GM12865 (cell line): ENCODE results near the gene PDE4D.

Experiments
- DNase-seq: peaks from one replicate; pipeline ENCODE4 v3.0.0; 2010; ENCODE audit warnings: low read depth
- H3K4me3 ChIP-seq: 2 replicates; pipeline ENCODE4 v1.5.1; 2011; ENCODE audit warnings: mild to moderate bottlenecking, low read depth, low read length, control low read depth
- TF ChIP-seq, protein P1 (sequence below): IDR thresholded peaks from 2 replicates; pipeline ENCODE4 v1.5.1; 2011; ENCODE audit warnings: low read length, control low read depth, low read depth, inconsistent platforms; ENCODE audit not compliant: insufficient read depth; ENCODE audit errors: missing control alignments

PDE4D gene

DNA sequence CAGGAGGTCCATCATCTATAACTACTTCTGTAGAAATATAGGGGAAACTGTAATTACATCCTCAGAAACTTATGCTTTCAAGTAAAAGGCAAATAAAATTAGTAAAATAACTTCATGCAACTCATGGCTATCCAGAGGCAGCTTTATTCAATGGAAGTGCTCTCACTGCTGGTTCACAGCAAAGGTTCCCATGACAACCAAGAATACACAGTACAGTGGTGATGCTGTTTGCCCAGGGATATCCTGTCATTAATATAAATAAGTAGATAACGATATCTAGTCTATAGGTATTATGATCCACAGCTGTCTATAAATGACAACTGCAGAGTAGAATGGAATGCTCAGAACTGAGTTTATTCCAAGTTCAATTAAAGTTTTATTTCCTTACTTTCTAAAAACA, 390.3 kb downstream of the PDE4D start:
- no peak for DNase-seq
- no peak overlapping the region for H3K4me3 ChIP-seq
- TF ChIP-seq, protein P1, sequence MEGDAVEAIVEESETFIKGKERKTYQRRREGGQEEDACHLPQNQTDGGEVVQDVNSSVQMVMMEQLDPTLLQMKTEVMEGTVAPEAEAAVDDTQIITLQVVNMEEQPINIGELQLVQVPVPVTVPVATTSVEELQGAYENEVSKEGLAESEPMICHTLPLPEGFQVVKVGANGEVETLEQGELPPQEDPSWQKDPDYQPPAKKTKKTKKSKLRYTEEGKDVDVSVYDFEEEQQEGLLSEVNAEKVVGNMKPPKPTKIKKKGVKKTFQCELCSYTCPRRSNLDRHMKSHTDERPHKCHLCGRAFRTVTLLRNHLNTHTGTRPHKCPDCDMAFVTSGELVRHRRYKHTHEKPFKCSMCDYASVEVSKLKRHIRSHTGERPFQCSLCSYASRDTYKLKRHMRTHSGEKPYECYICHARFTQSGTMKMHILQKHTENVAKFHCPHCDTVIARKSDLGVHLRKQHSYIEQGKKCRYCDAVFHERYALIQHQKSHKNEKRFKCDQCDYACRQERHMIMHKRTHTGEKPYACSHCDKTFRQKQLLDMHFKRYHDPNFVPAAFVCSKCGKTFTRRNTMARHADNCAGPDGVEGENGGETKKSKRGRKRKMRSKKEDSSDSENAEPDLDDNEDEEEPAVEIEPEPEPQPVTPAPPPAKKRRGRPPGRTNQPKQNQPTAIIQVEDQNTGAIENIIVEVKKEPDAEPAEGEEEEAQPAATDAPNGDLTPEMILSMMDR: no peak

DNA sequence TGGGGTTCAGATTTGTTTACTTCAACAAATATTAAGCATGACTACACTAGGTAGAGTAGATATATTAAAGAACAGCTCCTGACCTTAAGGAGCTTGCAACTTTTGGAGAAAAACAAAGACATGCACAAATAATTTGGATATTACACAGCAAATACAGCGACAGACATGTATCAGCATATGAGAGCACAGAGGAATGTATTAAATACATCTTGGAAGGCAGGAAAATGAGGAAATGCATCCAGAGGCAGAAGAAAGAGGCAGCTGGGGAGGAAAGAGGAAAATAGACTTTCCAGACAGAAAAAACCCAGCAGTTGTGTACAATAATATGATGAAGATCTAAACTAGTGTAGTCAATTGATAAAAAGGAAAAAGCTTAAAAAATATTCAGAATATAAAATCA, 392.2 kb downstream of the PDE4D start:
- DNase-seq: no peak
- no peak overlapping the region for H3K4me3 ChIP-seq
- TF ChIP-seq, protein P1: no peak

GRCh38 chr5:59500014-59500413, 393.5 kb downstream of the PDE4D start:
- DNase-seq: no peak
- no peak overlapping the region for H3K4me3 ChIP-seq
- TF ChIP-seq, protein P1: no peak

DNA sequence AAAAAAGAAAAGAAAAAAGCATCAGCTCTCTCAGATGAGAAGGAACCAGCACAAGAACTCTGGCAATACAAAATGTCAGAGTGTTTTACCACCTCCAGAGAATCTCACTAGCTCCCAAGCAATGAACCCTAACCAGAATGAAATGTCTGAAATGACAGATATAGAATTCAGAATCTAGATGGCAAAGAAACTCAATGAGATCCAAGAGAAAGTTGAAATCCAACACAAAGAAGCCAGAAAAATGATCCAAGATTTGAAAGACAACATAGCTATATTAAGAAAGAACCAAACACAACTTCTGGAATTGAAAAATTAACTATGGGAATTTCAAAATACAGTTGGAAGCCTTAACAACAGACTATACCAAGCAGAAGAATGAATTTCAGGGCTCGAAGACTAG, 396.3 kb downstream of the PDE4D start:
- no peak for DNase-seq
- TF ChIP-seq, protein P1: no peak
- H3K4me3 ChIP-seq: no peak overlapping the region

DNA sequence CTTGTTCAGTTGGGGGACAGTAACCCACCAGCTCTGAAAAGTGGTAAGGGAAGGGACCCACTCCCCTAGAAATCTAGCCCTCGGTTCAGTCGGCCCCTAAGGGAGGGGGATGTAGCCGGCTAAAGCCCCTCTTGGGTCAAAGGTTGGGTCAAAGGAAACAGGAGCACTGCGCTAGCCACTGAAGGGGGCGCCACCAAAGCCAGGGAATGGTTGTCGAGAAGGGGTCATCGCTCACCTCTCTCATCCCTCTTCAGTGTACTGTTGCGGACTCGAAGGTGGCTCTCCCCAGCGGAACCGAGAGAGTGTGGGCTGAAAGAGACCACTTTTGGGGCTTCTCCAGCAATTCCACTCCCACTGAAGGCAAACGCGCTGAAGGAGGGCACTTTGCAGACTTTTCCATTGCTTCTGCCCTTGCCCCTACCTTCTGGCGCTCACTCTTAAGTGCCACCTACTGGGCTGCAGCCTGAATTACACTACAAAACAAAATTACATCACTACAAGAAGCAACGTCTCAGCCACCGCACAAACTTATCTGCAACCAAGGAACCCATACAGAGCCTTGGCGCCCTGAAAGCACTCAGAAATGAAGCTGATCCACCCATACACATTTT, 396.9 kb downstream of the PDE4D start:
- TF ChIP-seq, protein P1: peak; percentile 62
- DNase-seq: peak; percentile 52

DNA sequence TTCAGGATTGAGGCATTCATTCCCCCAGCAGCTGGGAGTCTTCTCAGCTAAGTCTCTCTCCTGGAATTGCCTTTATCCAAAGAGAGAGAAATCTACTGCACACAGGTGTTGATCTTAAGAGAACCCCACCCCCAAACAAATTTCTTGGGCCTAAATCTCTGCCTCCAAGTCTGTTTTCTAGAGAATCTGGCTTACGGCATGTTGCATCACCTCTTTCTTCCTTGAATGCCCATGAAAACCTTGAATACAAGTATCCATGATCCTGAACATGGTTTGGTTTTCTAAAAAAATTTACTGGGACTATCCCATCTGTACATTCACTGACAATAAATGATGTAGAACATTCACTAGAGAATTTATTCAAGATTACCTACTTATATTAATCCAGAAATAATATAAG, 401.6 kb downstream of the PDE4D start:
- H3K4me3 ChIP-seq: no peak overlapping the region
- TF ChIP-seq, protein P1: no peak
- DNase-seq: no peak

More for the DNA sequence above, 396.9 kb downstream of the PDE4D start:
- H3K4me3 ChIP-seq: no peak overlapping the region

DNA sequence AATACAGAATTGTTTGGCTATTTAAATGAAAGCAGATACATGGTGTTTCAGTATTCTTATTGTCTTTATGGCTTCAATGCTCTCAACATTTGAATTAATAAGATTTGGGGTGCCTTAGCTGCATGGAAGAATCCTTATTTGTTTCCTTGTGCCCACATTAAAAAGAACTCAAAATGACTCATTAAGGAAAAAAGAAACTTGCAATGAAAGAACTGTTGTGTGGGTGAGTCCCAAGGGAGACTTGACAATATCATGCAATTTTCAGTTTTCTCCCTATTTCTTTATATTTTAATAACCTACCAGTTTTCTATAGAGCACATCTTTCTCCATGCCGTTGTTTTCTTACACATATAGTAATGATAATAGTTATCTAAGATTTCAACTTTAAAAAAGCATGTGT, 404.0 kb downstream of the PDE4D start:
- H3K4me3 ChIP-seq: no peak overlapping the region
- TF ChIP-seq, protein P1: no peak
- DNase-seq: no peak
